Liver (tissue), 9 donors: ENCODE data around the gene MTM1. TPM values are rescaled to one million over a fixed set of nuclear protein-coding genes. Genes with fewer than 3 reads are reported as not detected.
A peak's percentile ranks its signal among the peaks of the same experiment; 100 is the strongest.

Experiments used
- DNase-seq: peaks from one replicate; pipeline ENCODE4 v3.0.0-alpha.2; 2017; ENCODE audit warnings: low spot score
- H3K27ac ChIP-seq, 2 donors: one replicate each; pipeline ENCODE4 v1.7.0; 2013; ENCODE audit warnings: inconsistent platforms in 2 of 2, low read length in 2 of 2, control low read depth in 1 of 2, low read depth in 1 of 2, mild to moderate bottlenecking in 1 of 2
- H3K27me3 ChIP-seq, 4 donors: one replicate each; pipeline versions ENCODE4 v1.6.1 to v1.7.0; 2013; ENCODE audit warnings: low read length in 3 of 4, inconsistent platforms in 1 of 4, mild to moderate bottlenecking in 1 of 4, moderate library complexity in 1 of 4; ENCODE audit not compliant: control insufficient read depth in 4 of 4, insufficient read depth in 4 of 4
- H3K36me3 ChIP-seq, 4 donors: one replicate each; pipeline versions ENCODE4 v1.6.1 to v1.7.0; 2013; ENCODE audit warnings: low read length in 3 of 4, mild to moderate bottlenecking in 3 of 4, low read depth in 1 of 4, moderate library complexity in 1 of 4; ENCODE audit not compliant: control insufficient read depth in 4 of 4, insufficient read depth in 3 of 4
- H3K4me1 ChIP-seq, 4 donors: one replicate each; pipeline versions ENCODE4 v1.6.1 to v1.7.0; 2013; ENCODE audit warnings: low read length in 3 of 4, mild to moderate bottlenecking in 3 of 4, moderate library complexity in 1 of 4; ENCODE audit not compliant: control insufficient read depth in 4 of 4, insufficient read depth in 4 of 4
- H3K4me3 ChIP-seq, 3 donors: one replicate each; pipeline versions ENCODE4 v1.6.1 to v1.7.0; 2013; ENCODE audit warnings: low read length in 3 of 3, control low read depth in 1 of 3, low read depth in 1 of 3, mild to moderate bottlenecking in 1 of 3
- H3K9ac ChIP-seq, 2 donors: one replicate each; pipeline ENCODE4 v1.7.0; 2013; ENCODE audit warnings: low read length in 2 of 2, mild to moderate bottlenecking in 2 of 2, moderate library complexity in 2 of 2, control low read depth in 1 of 2, low read depth in 1 of 2
- H3K9me3 ChIP-seq, 4 donors: one replicate each; pipeline versions ENCODE4 v1.6.1 to v1.7.0; 2013; ENCODE audit warnings: low read length in 3 of 4; ENCODE audit not compliant: control insufficient read depth in 4 of 4
- ATF3 ChIP-seq: IDR thresholded peaks from 2 replicates; pipeline ENCODE4 v1.6.1; 2016; ENCODE audit warnings: antibody characterized with exemption
- EGR1 ChIP-seq, 2 donors: IDR thresholded peaks; 2 replicates each; pipeline ENCODE4 v1.6.1; 2016 to 2018; ENCODE audit warnings: antibody characterized with exemption in 2 of 2, low read depth in 2 of 2
- FOXA1 ChIP-seq: IDR thresholded peaks from 2 replicates; pipeline ENCODE4 v1.6.1; 2016; ENCODE audit warnings: antibody characterized with exemption
- FOXA2 ChIP-seq: IDR thresholded peaks from 2 replicates; pipeline ENCODE4 v1.6.1; 2016; ENCODE audit warnings: antibody characterized with exemption
- GABPA ChIP-seq, 2 donors: IDR thresholded peaks in 1 of 2; conservative IDR thresholded peaks in 1 of 2; 2 replicates each; pipeline ENCODE4 v1.6.1; 2016; ENCODE audit warnings: antibody characterized with exemption in 2 of 2, mild to moderate bottlenecking in 1 of 2, moderate library complexity in 1 of 2
- HNF4A ChIP-seq, 2 donors: conservative IDR thresholded peaks; 2 replicates each; pipeline ENCODE4 v1.6.1; 2016; ENCODE audit warnings: antibody characterized with exemption in 2 of 2, mild to moderate bottlenecking in 2 of 2
- HNF4G ChIP-seq: IDR thresholded peaks from 2 replicates; pipeline ENCODE4 v1.6.1; 2016; ENCODE audit warnings: antibody characterized with exemption
- JUND ChIP-seq, 2 donors: IDR thresholded peaks; 2 replicates each; pipeline ENCODE4 v1.6.1; 2016; ENCODE audit warnings: antibody characterized with exemption in 2 of 2
- MAX ChIP-seq: IDR thresholded peaks from 2 replicates; pipeline ENCODE4 v1.6.1; 2016; ENCODE audit warnings: antibody characterized with exemption
- NR2F2 ChIP-seq: IDR thresholded peaks from 2 replicates; pipeline ENCODE4 v1.6.1; 2016; ENCODE audit warnings: antibody characterized with exemption
- RAD21 ChIP-seq, 2 donors: IDR thresholded peaks; 2 replicates each; pipeline ENCODE4 v1.6.1; 2016; ENCODE audit warnings: antibody characterized with exemption in 2 of 2, mild to moderate bottlenecking in 2 of 2
- REST ChIP-seq: IDR thresholded peaks from 2 replicates; pipeline ENCODE4 v1.6.1; 2016; ENCODE audit warnings: antibody characterized with exemption, mild to moderate bottlenecking
- RXRA ChIP-seq, 2 donors: IDR thresholded peaks; 2 replicates each; pipeline ENCODE4 v1.6.1; 2017 to 2018; ENCODE audit warnings: antibody characterized with exemption in 2 of 2, mild to moderate bottlenecking in 1 of 2
- SP1 ChIP-seq: IDR thresholded peaks from 2 replicates; pipeline ENCODE4 v1.6.1; 2018; ENCODE audit warnings: antibody characterized with exemption, mild to moderate bottlenecking
- TAF1 ChIP-seq: conservative IDR thresholded peaks from 2 replicates; pipeline ENCODE4 v1.6.1; 2016; ENCODE audit warnings: antibody characterized with exemption, mild to moderate bottlenecking
- YY1 ChIP-seq: IDR thresholded peaks from 2 replicates; pipeline ENCODE4 v1.6.1; 2016; ENCODE audit warnings: antibody characterized with exemption, mild to moderate bottlenecking
- ZBTB33 ChIP-seq: IDR thresholded peaks from 2 replicates; pipeline ENCODE4 v1.6.1; 2016; ENCODE audit warnings: antibody characterized with exemption
- WGBS: extraction: QIAGEN DNeasy Blood & Tissue Kit; methylation state at CpG from one replicate; pipeline ENCODE4 v1.1.7; 2013; 5-methylcytosine and 5-hydroxymethylcytosine counted together
- polyA plus RNA-seq, 2 donors: library from polyadenylated mRNA; stranded (reverse) in 1 of 2; unstranded in 1 of 2; fragments of 200-250 nt in 1 of 2; fragments of >200 nt in 1 of 2; fragmentation: Nextera tagmentation in 1 of 2; extraction: Ambion mirVana in 1 of 2; gene quantifications; one replicate each; pipeline versions ENCODE4 v1.2.1 to v1.2.3, GENCODE V29; 2013 to 2015
- total RNA-seq, 2 donors: library from RNA; depleted of rRNA; stranded (reverse); fragments of >200 nt; gene quantifications; one replicate each; pipeline ENCODE4 v1.2.3, GENCODE V29; 2014
- donor health status: healthy.
- donor health status: healthy.
- donor health status: healthy.
- donor health status: healthy.
- donor health status: healthy.

The MTM1 gene
- total and polyA plus RNA-seq, 4 donors: 5.9 to 21.2 (median 11.4) TPM

GRCh38 chrX:150547375-150548115 is 20.9 kb upstream of the MTM1 start:
- no peak for TF ChIP-seq MAX
- TF ChIP-seq ZBTB33: peak; percentile 20
- peak; percentile 63 for TF ChIP-seq REST
- no peak for TF ChIP-seq HNF4G
- TF ChIP-seq JUND (IDR thresholded peaks at IDR 0.05): no peak
- TF ChIP-seq SP1: peak; percentile 81
- TF ChIP-seq YY1: no peak
- peak in 1 of 2 donors; percentile 13 for TF ChIP-seq RAD21 (IDR thresholded peaks at IDR 0.05)
- TF ChIP-seq TAF1: no peak
- TF ChIP-seq HNF4A (conservative IDR thresholded peaks at IDR 0.05): peak; percentile 39 to 49
- TF ChIP-seq RXRA (IDR thresholded peaks at IDR 0.05): peak; percentile 31 to 53
- peak in 1 of 2 donors; percentile 28 for TF ChIP-seq GABPA (IDR thresholded peaks at IDR 0.05 in 1 of 2, conservative IDR thresholded peaks at IDR 0.05 in 1 of 2)
- TF ChIP-seq EGR1 (IDR thresholded peaks at IDR 0.05; ENCODE audit: low read depth in 2 of 2): peak; percentile 96 to 97
- 4% methylated on average over 54 of the region's 54 CpGs for WGBS
- Histone ChIP-seq H3K9me3 (no peaks in the 10 kb centered on the region), H3K36me3 (no peaks in the 10 kb centered on the region), H3K9ac (peak overlapping the region; percentile 62), H3K27me3 (no peaks in the 10 kb centered on the region), H3K4me1 (peaks cover 7 to 20% (median 11%) of the 10 kb centered on the region in 4 donors), H3K4me3 (peak overlapping the region; percentile 29 to 51 (median 47)), H3K27ac (peak overlapping the region; percentile 91 to 92)
- DNase-seq: peak; percentile 45

- H3K4me3 ChIP-seq: peak overlapping the region; percentile 18 to 51 (median 47)
- no peaks in the 10 kb centered on the region for H3K27me3 ChIP-seq
- no peak for TF ChIP-seq NR2F2
- no peak for TF ChIP-seq GABPA (IDR thresholded peaks at IDR 0.05 in 1 of 2, conservative IDR thresholded peaks at IDR 0.05 in 1 of 2)
- TF ChIP-seq ZBTB33: no peak
- TF ChIP-seq RXRA (IDR thresholded peaks at IDR 0.05): no peak
- no peak for TF ChIP-seq EGR1 (IDR thresholded peaks at IDR 0.05; ENCODE audit: low read depth in 2 of 2)
- no peak for TF ChIP-seq HNF4G
- no peak for TF ChIP-seq REST
- TF ChIP-seq FOXA1: no peak
- TF ChIP-seq YY1: no peak
- no peak for TF ChIP-seq TAF1
- no peak for TF ChIP-seq HNF4A (conservative IDR thresholded peaks at IDR 0.05)
- TF ChIP-seq RAD21 (IDR thresholded peaks at IDR 0.05): no peak
- TF ChIP-seq MAX: no peak
- TF ChIP-seq SP1: no peak
- no peak for TF ChIP-seq FOXA2
- TF ChIP-seq ATF3: no peak
- 70% methylated on average over 4 of the region's 4 CpGs for WGBS
- no peak for DNase-seq
- peak overlapping the region; percentile 91 to 92 for H3K27ac ChIP-seq
- H3K4me1 ChIP-seq: peaks cover 7 to 20% (median 11%) of the 10 kb centered on the region in 4 donors
- H3K9me3 ChIP-seq: no peaks in the 10 kb centered on the region
- H3K36me3 ChIP-seq: no peaks in the 10 kb centered on the region
- peak overlapping the region in 1 of 2 donors; percentile 62 for H3K9ac ChIP-seq
Observed at GRCh38 chrX:150548251-150548650, 20.2 kb upstream of the MTM1 start.
